ENCODE data around the gene UCMA.

- TF ChIP-seq, protein P1, sequence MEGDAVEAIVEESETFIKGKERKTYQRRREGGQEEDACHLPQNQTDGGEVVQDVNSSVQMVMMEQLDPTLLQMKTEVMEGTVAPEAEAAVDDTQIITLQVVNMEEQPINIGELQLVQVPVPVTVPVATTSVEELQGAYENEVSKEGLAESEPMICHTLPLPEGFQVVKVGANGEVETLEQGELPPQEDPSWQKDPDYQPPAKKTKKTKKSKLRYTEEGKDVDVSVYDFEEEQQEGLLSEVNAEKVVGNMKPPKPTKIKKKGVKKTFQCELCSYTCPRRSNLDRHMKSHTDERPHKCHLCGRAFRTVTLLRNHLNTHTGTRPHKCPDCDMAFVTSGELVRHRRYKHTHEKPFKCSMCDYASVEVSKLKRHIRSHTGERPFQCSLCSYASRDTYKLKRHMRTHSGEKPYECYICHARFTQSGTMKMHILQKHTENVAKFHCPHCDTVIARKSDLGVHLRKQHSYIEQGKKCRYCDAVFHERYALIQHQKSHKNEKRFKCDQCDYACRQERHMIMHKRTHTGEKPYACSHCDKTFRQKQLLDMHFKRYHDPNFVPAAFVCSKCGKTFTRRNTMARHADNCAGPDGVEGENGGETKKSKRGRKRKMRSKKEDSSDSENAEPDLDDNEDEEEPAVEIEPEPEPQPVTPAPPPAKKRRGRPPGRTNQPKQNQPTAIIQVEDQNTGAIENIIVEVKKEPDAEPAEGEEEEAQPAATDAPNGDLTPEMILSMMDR (conservative IDR thresholded peaks at IDR 0.05 in 1 of 2, IDR thresholded peaks at IDR 0.05 in 1 of 2; ENCODE audit: low read depth in 1 of 2, low read length in 2 of 2): no peak
- TF ChIP-seq EZH2 (IDR thresholded peaks at IDR 0.05; ENCODE audit: low read length, missing control alignments): no peak
Observed at GRCh38 chr10:13247784-13248183, 13.6 kb upstream of the UCMA start.
